Pancreas (tissue), 10 donors: ENCODE data around the gene RAD51B. TPM values are rescaled to one million over a fixed set of nuclear protein-coding genes. Genes with fewer than 3 reads are reported as not detected.

Experiments
- ATAC-seq, 4 donors: fragments of 200-7000 bp; cut with Tn5 transposase; one replicate each; pipeline versions ENCODE4 v1.8.0 to v1.9.1; 2020; ENCODE audit warnings: mild to moderate bottlenecking in 4 of 4, moderate library complexity in 4 of 4
- DNase-seq, 6 donors: peaks; one replicate each; pipeline ENCODE4 v3.0.0-alpha.2; 2020
- FAIRE-seq: peaks from 2 replicates; lab custom pipeline; 2012; peaks lifted over from hg19 to GRCh38; lab: Jason Lieb, UNC
- H3K27ac ChIP-seq, 4 donors: fragments of 200-600 bp; sonication (generic); 1 replicate in 3 of 4; 2 replicates in 1 of 4; pipeline versions ENCODE4 v1.5.0 to v1.8.0; 2020
- H3K27me3 ChIP-seq, 4 donors: fragments of 200-600 bp; one replicate each; pipeline ENCODE4 v1.8.0; 2021
- H3K36me3 ChIP-seq, 3 donors: fragments of 200-600 bp; sonication (generic) in 1 of 3; one replicate each; pipeline versions ENCODE4 v1.5.0 to v1.8.0; 2020 to 2021
- H3K4me1 ChIP-seq, 3 donors: fragments of 200-600 bp; one replicate each; pipeline ENCODE4 v1.8.0; 2021
- H3K4me3 ChIP-seq, 4 donors: fragments of 200-600 bp; sonication (generic) in 2 of 4; one replicate each; pipeline versions ENCODE4 v1.5.0 to v1.8.0; 2020 to 2021
- H3K9me3 ChIP-seq, 4 donors: fragments of 200-600 bp; one replicate each; pipeline ENCODE4 v1.8.0; 2021
- CTCF ChIP-seq, 4 donors: fragments of 200-600 bp; sonication (generic) in 3 of 4; IDR thresholded peaks; one replicate each; pipeline versions ENCODE4 v1.5.0 to v1.8.0; 2021; ENCODE audit warnings: antibody characterized with exemption in 4 of 4
- WGBS, 2 donors: extraction: QIAGEN DNeasy Blood & Tissue Kit; methylation state at CpG; one replicate each; pipeline ENCODE4 v1.1.7; 2013; 5-methylcytosine and 5-hydroxymethylcytosine counted together
- intact Hi-C, 3 donors: fragments of 100-400 bp; cut with DNase I; formaldehyde crosslinking; loops; one replicate each; pipeline versions ENCODE4 v1.11.1 to v1.14.2; 2022
- polyA plus RNA-seq, 2 donors: library from polyadenylated mRNA; stranded (reverse); fragments of 200-250 nt; gene quantifications; one replicate each; pipeline ENCODE4 v1.2.3, GENCODE V29; 2013
- total RNA-seq, 6 donors: library from RNA; stranded (reverse); fragmentation: NEBNext Ultra II Directional in 4 of 6; extraction: Animal tissue kit (Norgen Biotek cat#: 25700) in 4 of 6; gene quantifications; one replicate each; pipeline versions ENCODE4 v1.2.1 to v1.2.4, GENCODE V29; 2021 to 2023
- donor health status: healthy with polysubstance abuse.
- donor health status: DM: no; HTN: no; CAD: no; lungs with moderate emphysema.
- donor health status: DM: no; HTN: no; CAD: no.
- donor health status: control.
- donor health status: control.
- donor health status: Bipolar disorder and iron deficiency.
- donor health status: DM: yes; HTN: yes; CAD: no.
- donor health status: DM: no; HTN: no; CAD: no.
- donor health status: DM: no; HTN: no; CAD: no.
- donor health status: DM: yes; HTN: yes; CAD: no.

RAD51B gene
- total and polyA plus RNA-seq, 8 donors: 1.1 to 17.3 (median 5.8) TPM

- ATAC-seq: peak in 1 of 4 donors; percentile 19
- Histone ChIP-seq H3K9me3 (no peaks in the 10 kb centered on the region), H3K4me3 (no peak overlapping the region), H3K36me3 (no peaks in the 10 kb centered on the region), H3K4me1 (peaks cover 4 to 6% (median 5%) of the 10 kb centered on the region in 3 donors), H3K27ac (no peak overlapping the region), H3K27me3 (no peaks in the 10 kb centered on the region)
- TF ChIP-seq CTCF (IDR thresholded peaks at IDR 0.05): no peak
- DNase-seq: peak in 1 of 6 donors; percentile 15
- intact Hi-C loops: no loop called here
- 37 to 64% methylated on average over 2 of the region's 2 CpGs for WGBS, 2 donors
- FAIRE-seq: no peak
Measured at GRCh38 chr14:68552602-68553001, 733.0 kb downstream of the RAD51B start.

- H3K9me3 ChIP-seq: no peaks in the 10 kb centered on the region
- ATAC-seq (no peak), FAIRE-seq (no peak), DNase-seq (peak in 1 of 6 donors; percentile 11)
- H3K27me3 ChIP-seq: no peaks in the 10 kb centered on the region
- WGBS, 2 donors: 87 to 91% methylated on average over 3 of the region's 3 CpGs
- intact Hi-C loops: no loop called here
- peaks cover 0 to 6% (median 5%) of the 10 kb centered on the region in 3 donors for H3K4me1 ChIP-seq
- no peak overlapping the region for H3K4me3 ChIP-seq
- no peaks in the 10 kb centered on the region for H3K36me3 ChIP-seq
- TF ChIP-seq CTCF (IDR thresholded peaks at IDR 0.05): no peak
- H3K27ac ChIP-seq: no peak overlapping the region
Measured at GRCh38 chr14:68553311-68553710, 733.7 kb downstream of the RAD51B start.

GRCh38 chr14:68554231-68554630, 734.7 kb downstream of the RAD51B start:
- Histone ChIP-seq H3K9me3 (no peaks in the 10 kb centered on the region), H3K27ac (no peak overlapping the region), H3K4me3 (no peak overlapping the region), H3K27me3 (no peaks in the 10 kb centered on the region), H3K4me1 (peaks cover 0 to 6% (median 5%) of the 10 kb centered on the region in 3 donors), H3K36me3 (no peaks in the 10 kb centered on the region)
- DNase-seq (peak in 1 of 6 donors; percentile 10), ATAC-seq (peak in 2 of 4 donors; percentile 17 to 28), FAIRE-seq (no peak)
- WGBS, 2 donors: 61 to 67% methylated on average over 4 of the region's 4 CpGs
- intact Hi-C loops: no loop called here
- no peak for TF ChIP-seq CTCF (IDR thresholded peaks at IDR 0.05)

- WGBS, 2 donors: 97 to 100% methylated on average over 4 of the region's 4 CpGs
- no peaks in the 10 kb centered on the region for H3K27me3 ChIP-seq
- no peaks in the 10 kb centered on the region for H3K9me3 ChIP-seq
- H3K4me1 ChIP-seq: peaks cover 0 to 6% (median 5%) of the 10 kb centered on the region in 3 donors
- H3K4me3 ChIP-seq: no peak overlapping the region
- no peak for TF ChIP-seq CTCF (IDR thresholded peaks at IDR 0.05)
- H3K36me3 ChIP-seq: no peaks in the 10 kb centered on the region
- no peak for DNase-seq
- no peak for ATAC-seq
- FAIRE-seq: no peak
- intact Hi-C loops: no loop called here
- H3K27ac ChIP-seq: no peak overlapping the region
Measured at GRCh38 chr14:68556253-68556652, 736.7 kb downstream of the RAD51B start.

GRCh38 chr14:68557648-68558047, 738.1 kb downstream of the RAD51B start:
- H3K36me3 ChIP-seq: no peaks in the 10 kb centered on the region
- H3K4me3 ChIP-seq: no peak overlapping the region
- 67 to 74% methylated on average over 2 of the region's 2 CpGs for WGBS, 2 donors
- no peaks in the 10 kb centered on the region for H3K9me3 ChIP-seq
- ATAC-seq (no peak), FAIRE-seq (no peak), DNase-seq (no peak)
- no peak for TF ChIP-seq CTCF (IDR thresholded peaks at IDR 0.05)
- peaks cover 5 to 9% (median 5%) of the 10 kb centered on the region in 3 donors for H3K4me1 ChIP-seq
- no peaks in the 10 kb centered on the region for H3K27me3 ChIP-seq
- H3K27ac ChIP-seq: no peak overlapping the region
- intact Hi-C loops: no loop called here
